D721Med (cell line): ENCODE measurements around the gene NAP1L4.

Source experiments
- DNase-seq: peaks from one replicate; pipeline ENCODE4 v3.0.0; 2011; ENCODE audit warnings: low spot score; ENCODE audit not compliant: insufficient read length
- FAIRE-seq: peaks from 2 replicates; lab custom pipeline; 2011; peaks lifted over from hg19 to GRCh38; lab: Jason Lieb, UNC
- CTCF ChIP-seq: IDR thresholded peaks from 2 replicates; pipeline ENCODE4 v1.5.1; 2012; ENCODE audit warnings: mild to moderate bottlenecking, control low read depth; ENCODE audit not compliant: insufficient read depth; ENCODE audit errors: missing control alignments

The NAP1L4 gene

GRCh38 chr11:2999464-2999998 lies 7.4 kb upstream of the NAP1L4 start:
- DNase-seq (no peak), FAIRE-seq (no peak)
- TF ChIP-seq CTCF: no peak

- TF ChIP-seq CTCF: no peak
- DNase-seq (no peak), FAIRE-seq (no peak)
Measured at GRCh38 chr11:2998073-2998850, 6.1 kb upstream of the NAP1L4 start.

GRCh38 chr11:2997406-2997805 lies 5.3 kb upstream of the NAP1L4 start:
- no peak for DNase-seq
- no peak for TF ChIP-seq CTCF
- no peak for FAIRE-seq

- FAIRE-seq (no peak), DNase-seq (no peak)
- TF ChIP-seq CTCF: no peak
Measured at GRCh38 chr11:2996976-2997375, 4.8 kb upstream of the NAP1L4 start.

- DNase-seq (no peak), FAIRE-seq (no peak)
- TF ChIP-seq CTCF: no peak
Measured at GRCh38 chr11:2995893-2996554, 3.9 kb upstream of the NAP1L4 start.

GRCh38 chr11:2995031-2995561 lies 3.0 kb upstream of the NAP1L4 start:
- DNase-seq (no peak), FAIRE-seq (no peak)
- TF ChIP-seq CTCF: no peak
